GM19023 (cell line): ENCODE results near the gene SUSD6.
"Not testable (repeated sequence)": the region's sequence is repeated elsewhere in the genome, so short reads cannot be mapped to it uniquely, and the experiment has no call there.

ENCODE experiments used
- ATAC-seq: cut with Tn5 transposase; IDR thresholded peaks from one replicate; pipeline ENCODE4 v1.9.1; 2021; ENCODE audit warnings: mild to moderate bottlenecking, moderate library complexity; ENCODE audit not compliant: unreplicated experiment

Gene SUSD6

GRCh38 chr14:69647213-69647612 is 35.8 kb downstream of the SUSD6 start:
- no peak for ATAC-seq

GRCh38 chr14:69647642-69648041 is 36.2 kb downstream of the SUSD6 start:
- not testable (repeated sequence) for ATAC-seq

GRCh38 chr14:69648480-69649451 is 37.4 kb downstream of the SUSD6 start:
- peak; percentile 74 for ATAC-seq

GRCh38 chr14:69650948-69651369 is 39.6 kb downstream of the SUSD6 start:
- ATAC-seq, result no peak

- no peak for ATAC-seq
Observed at GRCh38 chr14:69651664-69652063, 40.3 kb downstream of the SUSD6 start.

GRCh38 chr14:69652942-69653684 is 41.7 kb downstream of the SUSD6 start:
- ATAC-seq, result no peak

GRCh38 chr14:69654116-69654515 is 42.7 kb downstream of the SUSD6 start:
- ATAC-seq, result no peak

- no peak for ATAC-seq
Observed at GRCh38 chr14:69657950-69658355, 46.6 kb downstream of the SUSD6 start.

- no peak for ATAC-seq
Observed at GRCh38 chr14:69658664-69659261, 47.4 kb downstream of the SUSD6 start.

- ATAC-seq, result no peak
Observed at GRCh38 chr14:69660344-69661193, 49.2 kb downstream of the SUSD6 start.

GRCh38 chr14:69661194-69661537 is 49.8 kb downstream of the SUSD6 start:
- ATAC-seq, result no peak

- no peak for ATAC-seq
Observed at GRCh38 chr14:69662636-69663299, 51.4 kb downstream of the SUSD6 start.

GRCh38 chr14:69663300-69663643 is 51.9 kb downstream of the SUSD6 start:
- ATAC-seq, result no peak

- ATAC-seq, result no peak
Observed at GRCh38 chr14:69664265-69664664, 52.9 kb downstream of the SUSD6 start.

- no peak for ATAC-seq
Observed at GRCh38 chr14:69664865-69665526, 53.6 kb downstream of the SUSD6 start.

GRCh38 chr14:69665631-69666030 is 54.2 kb downstream of the SUSD6 start:
- no peak for ATAC-seq

- ATAC-seq, result no peak
Observed at GRCh38 chr14:69666112-69666511, 54.7 kb downstream of the SUSD6 start.

GRCh38 chr14:69666690-69667211 is 55.4 kb downstream of the SUSD6 start:
- ATAC-seq, result no peak

- ATAC-seq, result peak; percentile 42
Observed at GRCh38 chr14:69667938-69668335, 56.5 kb downstream of the SUSD6 start.
